Tibial artery (tissue), 4 donors: ENCODE results near the gene SLC2A13.

Experiments used
- DNase-seq, 2 donors: peaks; one replicate each; pipeline ENCODE4 v3.0.0-alpha.2; 2019
- H3K27ac ChIP-seq, 2 donors: fragments of 200-600 bp; sonication (generic) in 1 of 2; 1 replicate in 1 of 2; 2 replicates in 1 of 2; pipeline ENCODE4 v1.5.1; 2018 to 2019; ENCODE audit warnings: mild to moderate bottlenecking in 1 of 2
- H3K27me3 ChIP-seq, 2 donors: fragments of 200-600 bp; sonication (generic) in 1 of 2; one replicate each; pipeline versions ENCODE4 v1.5.1 to v1.6.0; 2016 to 2019
- H3K36me3 ChIP-seq, 3 donors: fragments of 200-600 bp; sonication (generic) in 2 of 3; one replicate each; pipeline ENCODE4 v1.5.1; 2016 to 2019; ENCODE audit warnings: mild to moderate bottlenecking in 2 of 3
- H3K4me1 ChIP-seq, 4 donors: fragments of 200-600 bp; sonication (generic) in 2 of 4; 1 replicate in 3 of 4; 2 replicates in 1 of 4; pipeline ENCODE4 v1.5.1; 2016 to 2019
- H3K4me3 ChIP-seq, 2 donors: fragments of 200-600 bp; sonication (generic) in 1 of 2; 1 replicate in 1 of 2; 2 replicates in 1 of 2; pipeline ENCODE4 v1.5.1; 2018 to 2019; ENCODE audit warnings: mild to moderate bottlenecking in 2 of 2
- H3K9me3 ChIP-seq, 3 donors: fragments of 200-600 bp; sonication (generic) in 1 of 3; one replicate each; pipeline ENCODE4 v1.5.1; 2016 to 2019
- CTCF ChIP-seq, 2 experiments: fragments of 200-600 bp in 1 of 2; fragments of 450-650 bp in 1 of 2; IDR thresholded peaks; one replicate each; pipeline ENCODE4 v1.5.1; 2017 to 2019; ENCODE audit warnings: antibody characterized with exemption in 2 of 2, mild to moderate bottlenecking in 1 of 2, moderate library complexity in 1 of 2
- intact Hi-C: fragments of 100-400 bp; cut with DNase I; formaldehyde crosslinking; loops from one replicate; pipeline ENCODE4 v1.15.0; 2023; ENCODE audit warnings: low total_unique reads

Gene SLC2A13

GRCh38 chr12:39915249-39915648 is 190.6 kb downstream of the SLC2A13 start:
- Histone ChIP-seq H3K9me3 (no peaks in the 10 kb centered on the region), H3K4me3 (no peak overlapping the region), H3K4me1 (peaks cover 0 to 5% (median 0%) of the 10 kb centered on the region in 4 donors), H3K27ac (no peak overlapping the region), H3K27me3 (no peaks in the 10 kb centered on the region), H3K36me3 (no peaks in the 10 kb centered on the region)
- DNase-seq, result no peak
- no peak for TF ChIP-seq CTCF (IDR thresholded peaks at IDR 0.05)
- intact Hi-C loops, result no loop called here

GRCh38 chr12:39912211-39912980 is 193.5 kb downstream of the SLC2A13 start:
- Histone ChIP-seq H3K27ac (no peak overlapping the region), H3K27me3 (no peaks in the 10 kb centered on the region), H3K4me3 (no peak overlapping the region), H3K36me3 (no peaks in the 10 kb centered on the region), H3K4me1 (peaks cover 0 to 5% (median 0%) of the 10 kb centered on the region in 4 donors), H3K9me3 (no peaks in the 10 kb centered on the region)
- TF ChIP-seq CTCF (IDR thresholded peaks at IDR 0.05), result no peak
- DNase-seq, result no peak
- intact Hi-C loops, result no loop called here

GRCh38 chr12:39906237-39906636 is 199.6 kb downstream of the SLC2A13 start:
- intact Hi-C loops, result no loop called here

GRCh38 chr12:39905152-39905551 is 200.7 kb downstream of the SLC2A13 start:
- Histone ChIP-seq H3K27ac (no peak overlapping the region), H3K9me3 (no peaks in the 10 kb centered on the region), H3K4me3 (no peak overlapping the region), H3K4me1 (peaks cover 0 to 14% (median 3%) of the 10 kb centered on the region in 4 donors), H3K36me3 (no peaks in the 10 kb centered on the region), H3K27me3 (no peaks in the 10 kb centered on the region)
- DNase-seq, result peak; percentile 65 to 74
- intact Hi-C loops, result no loop called here
- TF ChIP-seq CTCF (IDR thresholded peaks at IDR 0.05), result no peak

More at GRCh38 chr12:39906237-39906636, 199.6 kb downstream of the SLC2A13 start:
- Histone ChIP-seq H3K4me3 (no peak overlapping the region), H3K36me3 (no peaks in the 10 kb centered on the region), H3K9me3 (no peaks in the 10 kb centered on the region), H3K4me1 (peaks cover 0 to 14% (median 3%) of the 10 kb centered on the region in 4 donors), H3K27me3 (no peaks in the 10 kb centered on the region), H3K27ac (no peak overlapping the region)
- no peak for TF ChIP-seq CTCF (IDR thresholded peaks at IDR 0.05)
- DNase-seq, result no peak

GRCh38 chr12:39902821-39903220 is 203.1 kb downstream of the SLC2A13 start:
- Histone ChIP-seq H3K27me3 (no peaks in the 10 kb centered on the region), H3K4me1 (peaks cover 0 to 14% (median 3%) of the 10 kb centered on the region in 4 donors), H3K9me3 (no peaks in the 10 kb centered on the region), H3K27ac (no peak overlapping the region), H3K4me3 (no peak overlapping the region), H3K36me3 (no peaks in the 10 kb centered on the region)
- intact Hi-C loops, result no loop called here
- DNase-seq, result no peak
- no peak for TF ChIP-seq CTCF (IDR thresholded peaks at IDR 0.05)
